Osteocyte (in vitro differentiated cells): ENCODE data around the gene MAPT. TPM values are rescaled to one million over a fixed set of nuclear protein-coding genes. Genes with fewer than 3 reads are reported as not detected.

Source experiments
- DNase-seq: peaks from one replicate; pipeline ENCODE4 v3.0.0; 2021; ENCODE audit warnings: mixed read lengths; ENCODE audit not compliant: unreplicated experiment; ENCODE audit errors: extremely low spot score
- H3K27ac Mint-ChIP-seq: one replicate; pipeline ENCODE4 v1.8.0; 2021; ENCODE audit warnings: mild to moderate bottlenecking, mixed read lengths; ENCODE audit not compliant: unreplicated experiment
- H3K27me3 Mint-ChIP-seq: one replicate; pipeline ENCODE4 v1.8.0; 2021; ENCODE audit warnings: mixed read lengths; ENCODE audit not compliant: unreplicated experiment
- H3K36me3 Mint-ChIP-seq: one replicate; pipeline ENCODE4 v1.8.0; 2021; ENCODE audit warnings: mixed read lengths; ENCODE audit not compliant: unreplicated experiment
- H3K4me1 Mint-ChIP-seq: one replicate; pipeline ENCODE4 v1.8.0; 2021; ENCODE audit warnings: mixed read lengths; ENCODE audit not compliant: unreplicated experiment
- H3K4me3 Mint-ChIP-seq: one replicate; pipeline ENCODE4 v1.8.0; 2021; ENCODE audit warnings: mild to moderate bottlenecking, moderate library complexity, mixed read lengths; ENCODE audit not compliant: unreplicated experiment
- H3K9me3 Mint-ChIP-seq: one replicate; pipeline ENCODE4 v1.8.0; 2021; ENCODE audit warnings: mixed read lengths; ENCODE audit not compliant: unreplicated experiment
- CTCF ChIP-seq: fragments of 200-600 bp; sonication (generic); IDR thresholded peaks from 2 replicates; pipeline ENCODE4 v1.5.0; 2021; ENCODE audit warnings: antibody characterized with exemption, mild to moderate bottlenecking, moderate library complexity
- total RNA-seq: library from RNA; stranded (reverse); gene quantifications from 2 replicates; pipeline ENCODE4 v1.2.1, GENCODE V29; 2021

The MAPT gene
- total RNA-seq, 1 donor from 2014 or later: 1.6 TPM

DNA sequence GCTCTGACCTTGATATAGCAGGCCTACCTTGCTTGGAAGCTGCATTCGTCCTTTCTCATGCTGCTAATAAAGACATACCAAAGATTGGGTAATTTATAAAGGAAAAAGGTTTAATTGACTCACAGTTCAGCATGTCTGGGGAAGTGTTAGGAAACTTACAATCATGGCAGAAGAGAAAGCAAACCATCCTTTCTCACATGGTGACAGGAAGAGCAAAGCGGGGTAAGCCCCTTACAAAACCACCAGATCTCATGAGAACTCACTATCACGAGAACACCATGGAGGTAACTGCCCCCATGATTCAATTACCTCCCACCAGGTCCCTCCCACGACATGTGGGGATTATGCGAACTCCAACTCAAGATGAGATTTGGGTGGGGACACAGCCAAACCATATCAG is 6.0 kb upstream of the MAPT start:
- Mint-ChIP-seq H3K36me3 (no peaks in the 10 kb centered on the region), H3K27ac (no peak overlapping the region), H3K27me3 (peaks cover 26% of the 10 kb centered on the region), H3K4me1 (no peaks in the 10 kb centered on the region), H3K4me3 (no peak overlapping the region), H3K9me3 (no peaks in the 10 kb centered on the region)
- no peak for DNase-seq
- TF ChIP-seq CTCF: no peak

DNA sequence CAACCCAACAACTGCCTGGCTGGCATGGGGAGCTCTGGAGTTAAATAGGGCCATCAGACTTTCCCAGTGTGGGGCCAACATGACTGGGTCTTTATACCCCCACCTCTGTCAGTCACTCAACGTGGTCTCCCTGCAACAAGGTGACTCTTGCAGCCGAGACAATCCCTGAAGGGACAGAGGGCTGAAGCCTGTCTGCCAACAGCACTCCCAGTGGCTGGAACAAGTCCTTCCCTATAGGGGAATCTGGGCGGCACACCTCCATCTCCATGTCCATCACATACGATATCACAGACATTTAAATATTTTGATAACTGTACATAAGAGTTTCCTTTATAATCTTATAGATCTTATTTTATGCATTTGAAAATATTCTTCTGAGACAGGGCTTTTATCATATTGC is 4.8 kb upstream of the MAPT start:
- Mint-ChIP-seq H3K36me3 (no peaks in the 10 kb centered on the region), H3K9me3 (no peaks in the 10 kb centered on the region), H3K4me3 (no peak overlapping the region), H3K4me1 (peaks cover 4% of the 10 kb centered on the region), H3K27me3 (peaks cover 26% of the 10 kb centered on the region), H3K27ac (no peak overlapping the region)
- TF ChIP-seq CTCF: peak; percentile 21
- DNase-seq: no peak

GRCh38 chr17:45893725-45894021 is 681 bp upstream of the MAPT start:
- no peaks in the 10 kb centered on the region for H3K9me3 Mint-ChIP-seq
- H3K27me3 Mint-ChIP-seq: peaks cover 52% of the 10 kb centered on the region
- DNase-seq: no peak
- no peaks in the 10 kb centered on the region for H3K36me3 Mint-ChIP-seq
- H3K4me3 Mint-ChIP-seq: peak overlapping the region; percentile 73
- peak overlapping the region; percentile 57 for H3K27ac Mint-ChIP-seq
- no peak for TF ChIP-seq CTCF
- H3K4me1 Mint-ChIP-seq: peaks cover 12% of the 10 kb centered on the region

DNA sequence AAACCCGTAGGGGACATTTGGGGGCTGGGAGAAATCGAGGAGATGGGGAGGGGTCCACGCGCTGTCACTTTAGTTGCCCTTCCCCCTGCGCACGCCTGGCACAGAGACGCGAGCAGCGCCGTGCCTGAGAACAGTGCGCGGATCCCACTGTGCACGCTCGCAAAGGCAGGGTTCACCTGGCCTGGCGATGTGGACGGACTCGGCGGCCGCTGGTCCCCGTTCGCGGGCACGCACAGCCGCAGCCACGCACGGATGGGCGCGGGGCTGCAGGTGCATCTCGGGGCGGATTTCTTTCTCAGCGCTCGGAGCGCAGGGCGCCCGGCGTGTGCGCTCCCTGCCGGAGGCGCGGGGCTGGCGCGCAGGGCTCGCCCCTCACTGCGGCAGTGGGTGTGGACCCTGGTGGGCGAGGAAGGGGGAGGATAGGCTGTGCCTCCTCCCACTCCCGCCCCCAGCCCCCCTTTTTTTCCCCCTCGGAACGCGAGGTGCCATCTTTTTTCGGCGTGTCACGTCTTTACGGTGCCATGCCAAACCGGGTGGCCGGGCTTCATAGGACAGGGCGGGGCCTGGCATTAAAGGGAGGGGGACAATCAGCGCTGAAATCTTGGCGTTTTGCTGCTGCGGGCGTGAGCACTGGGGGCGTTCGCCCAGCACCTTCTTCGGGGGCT is 1.1 kb downstream of the MAPT start:
- Mint-ChIP-seq H3K4me3 (peak overlapping the region; percentile 73), H3K4me1 (peaks cover 12% of the 10 kb centered on the region), H3K27ac (no peak overlapping the region), H3K36me3 (no peaks in the 10 kb centered on the region), H3K9me3 (no peaks in the 10 kb centered on the region), H3K27me3 (peaks cover 62% of the 10 kb centered on the region)
- no peak for TF ChIP-seq CTCF
- DNase-seq: no peak

- no peaks in the 10 kb centered on the region for H3K36me3 Mint-ChIP-seq
- no peak overlapping the region for H3K27ac Mint-ChIP-seq
- H3K4me3 Mint-ChIP-seq: peak overlapping the region; percentile 45
- no peak for TF ChIP-seq CTCF
- DNase-seq: no peak
- H3K4me1 Mint-ChIP-seq: peaks cover 12% of the 10 kb centered on the region
- peaks cover 63% of the 10 kb centered on the region for H3K27me3 Mint-ChIP-seq
- no peaks in the 10 kb centered on the region for H3K9me3 Mint-ChIP-seq
Observed at GRCh38 chr17:45895969-45896785, 1.8 kb downstream of the MAPT start.
